GM19463 (cell line): ENCODE results near the gene CEP85L.

ENCODE experiments used
- ATAC-seq: cut with Tn5 transposase; IDR thresholded peaks from one replicate; pipeline ENCODE4 v1.9.1; 2021; ENCODE audit warnings: mild to moderate bottlenecking, moderate library complexity; ENCODE audit not compliant: unreplicated experiment

CEP85L gene

DNA sequence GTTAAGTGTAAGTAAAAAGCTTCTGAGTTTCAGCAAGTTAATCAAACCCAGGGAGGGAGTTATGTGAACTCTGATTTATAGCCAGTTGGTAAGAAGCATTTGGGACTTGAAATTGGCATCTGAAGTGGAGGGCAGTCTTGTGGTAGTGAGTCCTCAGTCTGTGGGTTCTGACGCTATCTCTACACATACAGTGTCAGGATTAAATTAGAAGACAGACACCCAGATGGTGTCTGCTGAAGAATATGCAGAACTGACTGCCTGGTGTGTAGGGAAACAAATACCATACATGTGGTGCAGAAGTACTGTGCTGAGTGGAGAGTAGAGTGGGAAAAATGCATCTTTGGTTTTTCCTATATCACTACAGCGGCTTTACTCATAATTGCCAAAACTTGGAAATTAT, 146.8 kb downstream of the CEP85L start:
- ATAC-seq: no peak

DNA sequence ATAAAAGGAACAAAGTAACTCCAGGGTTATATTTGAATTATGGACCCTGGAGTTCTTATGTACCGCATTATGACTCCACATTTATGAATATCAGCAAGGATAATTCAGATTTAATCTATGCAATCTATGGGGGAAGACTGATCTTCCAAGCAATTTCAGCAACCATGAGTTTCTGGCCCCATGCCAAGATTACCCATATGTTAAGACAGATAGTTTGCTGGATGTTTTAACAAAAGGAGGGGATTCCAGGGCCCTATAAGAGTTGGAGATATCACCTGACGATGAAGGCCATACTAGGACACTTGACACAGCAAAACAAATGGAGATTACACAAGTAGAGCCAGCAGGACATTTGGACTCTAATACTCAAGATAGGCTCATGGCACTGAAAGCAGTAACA, 149.2 kb downstream of the CEP85L start:
- no peak for ATAC-seq

GRCh38 chr6:118501765-118502164, 149.6 kb downstream of the CEP85L start:
- no peak for ATAC-seq

DNA sequence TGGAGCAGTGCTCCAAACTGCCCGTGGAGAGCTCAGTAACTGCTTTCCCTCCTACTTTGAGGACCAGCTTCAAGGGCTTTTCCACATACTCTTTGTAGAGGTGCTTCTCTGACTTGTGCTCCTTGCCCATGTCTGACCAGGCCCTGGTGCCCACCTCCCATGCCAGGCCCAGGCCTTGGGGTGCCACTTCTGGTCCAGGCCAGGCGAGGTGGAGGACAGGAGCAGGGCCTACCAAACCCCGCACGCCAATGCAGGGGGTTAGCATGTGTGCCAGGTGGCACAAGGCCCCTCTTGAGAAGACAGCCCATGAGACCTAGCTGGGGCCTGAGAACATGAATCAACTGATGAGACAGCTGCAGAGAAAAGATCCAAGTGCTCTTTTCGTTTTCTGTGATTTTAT, 150.3 kb downstream of the CEP85L start:
- no peak for ATAC-seq

- no peak for ATAC-seq
Observed at GRCh38 chr6:118500130-118501015, 151.0 kb downstream of the CEP85L start.

GRCh38 chr6:118495485-118496280, 155.7 kb downstream of the CEP85L start:
- ATAC-seq: no peak

DNA sequence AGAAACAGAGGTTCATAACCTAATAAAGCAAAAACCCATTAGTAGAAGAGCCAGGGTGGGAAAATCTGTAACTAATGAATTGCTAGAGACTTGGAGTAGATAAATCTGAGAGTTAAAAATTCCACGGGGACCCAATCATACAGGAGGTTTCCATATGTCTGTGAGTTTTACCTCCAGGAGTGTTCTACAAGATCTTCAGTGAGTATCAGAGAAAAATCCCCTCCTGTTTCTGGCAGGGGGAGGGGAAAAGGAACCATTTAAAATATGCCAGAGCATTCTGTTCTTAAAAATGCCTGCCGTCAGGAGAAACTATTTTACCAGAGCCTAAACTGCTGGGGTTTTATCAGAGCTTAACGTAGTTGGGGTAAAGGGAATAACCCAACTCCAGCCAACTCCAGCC, 157.3 kb downstream of the CEP85L start:
- ATAC-seq: no peak

- no peak for ATAC-seq
Observed at GRCh38 chr6:118489990-118490389, 161.4 kb downstream of the CEP85L start.

DNA sequence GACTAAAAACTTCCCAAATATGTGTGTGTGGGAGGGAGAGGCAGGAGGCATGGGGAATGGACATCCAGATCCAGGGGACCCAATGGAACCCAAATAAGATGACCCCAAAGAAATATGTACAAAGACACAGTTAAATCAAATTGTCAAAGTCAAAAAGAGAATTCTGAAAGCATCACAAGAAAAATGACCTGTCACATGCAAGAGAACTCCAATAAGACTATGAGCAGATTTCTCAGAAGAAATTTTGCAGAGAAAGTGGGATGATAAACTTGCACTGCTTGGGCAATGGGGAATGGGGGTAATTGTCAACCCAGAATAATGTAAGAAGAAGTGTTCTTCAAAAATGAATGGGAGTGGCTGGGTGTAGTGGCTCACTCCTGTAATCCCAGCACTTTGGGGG, 162.8 kb downstream of the CEP85L start:
- ATAC-seq: no peak

DNA sequence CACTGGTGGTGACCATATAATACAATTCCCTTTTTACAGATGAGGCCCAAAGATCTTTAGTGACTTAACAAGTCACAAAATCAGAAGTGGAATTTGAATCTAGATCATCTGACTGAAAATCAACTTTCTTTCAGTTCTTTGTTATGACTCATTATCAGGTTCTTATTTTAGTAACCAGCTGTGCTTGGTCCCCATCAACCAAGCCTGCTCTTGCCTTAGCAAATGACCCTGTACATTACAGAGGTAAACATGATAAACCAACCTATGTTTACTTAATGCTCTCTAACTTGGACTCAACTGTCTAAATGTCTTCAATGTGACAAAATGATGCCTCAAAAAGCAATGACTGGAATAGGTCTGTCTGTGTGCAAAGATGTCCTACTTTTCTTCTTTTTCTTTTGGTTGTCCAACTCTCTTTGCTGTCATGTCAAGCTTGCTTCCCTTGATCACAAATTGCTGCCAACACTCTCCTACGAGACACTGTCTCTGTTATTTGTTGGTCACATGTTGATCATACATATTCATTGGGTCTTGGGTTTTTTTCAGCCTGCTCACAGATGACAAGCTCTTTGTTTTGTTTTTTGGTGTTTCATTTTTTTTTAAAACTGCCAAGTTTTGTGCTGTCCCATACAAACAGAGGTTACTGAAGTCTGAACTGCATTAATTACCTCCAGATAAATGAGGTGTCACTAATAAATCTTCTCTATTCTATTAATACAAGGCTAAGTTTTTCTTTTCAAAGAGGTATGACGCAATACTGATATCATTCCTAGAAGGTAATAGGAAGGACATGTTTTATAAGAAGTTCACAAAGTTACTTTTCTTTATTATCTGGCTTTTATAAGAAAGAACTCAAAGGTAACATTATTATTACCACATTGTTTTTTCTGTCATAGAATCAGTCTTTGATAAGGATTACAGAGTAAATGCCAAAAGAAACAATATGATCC, 165.5 kb downstream of the CEP85L start:
- ATAC-seq: peak; percentile 95

- ATAC-seq: no peak
Observed at GRCh38 chr6:118476551-118476950, 174.8 kb downstream of the CEP85L start.

GRCh38 chr6:118473266-118473665, 178.1 kb downstream of the CEP85L start:
- ATAC-seq: no peak

- ATAC-seq: no peak
Observed at GRCh38 chr6:118469468-118469867, 181.9 kb downstream of the CEP85L start.

DNA sequence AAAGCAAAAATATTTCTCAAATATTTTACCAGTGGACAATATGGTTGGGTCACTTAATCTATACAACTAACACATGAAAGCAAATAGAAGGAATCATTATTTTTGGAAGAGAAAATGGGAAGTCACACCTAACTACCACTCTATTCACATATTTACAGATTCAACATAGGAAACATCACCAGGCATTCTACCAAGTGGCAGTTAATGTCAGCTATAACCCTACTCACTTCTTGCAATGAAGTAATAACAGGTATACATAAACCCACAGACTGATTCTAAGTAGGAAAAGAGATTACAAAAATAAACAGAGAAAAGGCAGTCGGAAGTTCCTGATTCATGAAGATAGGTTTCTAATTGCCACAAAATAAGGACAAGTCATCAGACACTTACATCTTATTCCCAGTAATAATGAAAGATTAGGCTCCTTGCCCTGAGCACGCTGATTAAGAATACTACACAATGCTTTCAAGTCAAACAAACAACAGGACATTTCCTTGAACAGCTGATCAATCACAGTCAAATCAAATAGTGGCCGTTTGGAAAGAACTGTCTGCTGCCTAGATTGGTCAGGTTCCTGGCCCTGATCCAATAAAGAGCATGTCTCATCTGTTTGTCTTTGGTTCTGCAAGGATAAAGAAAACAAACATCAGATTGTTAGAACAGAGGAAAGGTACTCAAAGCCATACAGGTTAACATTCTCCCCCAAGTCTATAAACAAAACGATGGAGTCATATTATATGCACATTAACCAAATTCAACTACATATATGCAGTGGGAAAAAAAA, 182.5 kb downstream of the CEP85L start:
- ATAC-seq: no peak

- peak; percentile 86 for ATAC-seq
Observed at GRCh38 chr6:118467181-118467580, 184.2 kb downstream of the CEP85L start.

GRCh38 chr6:118464620-118465019, 186.8 kb downstream of the CEP85L start:
- ATAC-seq: no peak

- no peak for ATAC-seq
Observed at GRCh38 chr6:118460958-118461470, 190.4 kb downstream of the CEP85L start.

DNA sequence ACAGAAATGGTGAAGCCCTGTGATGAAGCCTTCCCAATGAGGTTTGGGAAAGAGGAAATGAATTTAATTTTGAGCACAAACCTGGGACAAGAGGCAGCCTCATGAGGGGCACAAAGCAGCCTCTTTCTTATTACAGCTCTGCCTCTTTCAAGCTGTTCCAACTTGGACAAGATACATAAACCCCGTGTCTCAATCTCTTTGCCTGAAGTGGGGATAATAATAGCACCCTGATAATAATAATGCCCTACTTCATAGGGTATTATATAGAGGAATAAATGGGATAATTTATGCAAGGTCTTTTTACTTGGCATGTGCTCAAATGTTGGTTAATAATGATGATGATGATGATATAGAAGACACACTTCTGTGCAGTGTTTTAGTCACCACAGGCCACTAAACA, 194.4 kb downstream of the CEP85L start:
- ATAC-seq: no peak

GRCh38 chr6:118451839-118452238, 199.6 kb downstream of the CEP85L start:
- no peak for ATAC-seq

DNA sequence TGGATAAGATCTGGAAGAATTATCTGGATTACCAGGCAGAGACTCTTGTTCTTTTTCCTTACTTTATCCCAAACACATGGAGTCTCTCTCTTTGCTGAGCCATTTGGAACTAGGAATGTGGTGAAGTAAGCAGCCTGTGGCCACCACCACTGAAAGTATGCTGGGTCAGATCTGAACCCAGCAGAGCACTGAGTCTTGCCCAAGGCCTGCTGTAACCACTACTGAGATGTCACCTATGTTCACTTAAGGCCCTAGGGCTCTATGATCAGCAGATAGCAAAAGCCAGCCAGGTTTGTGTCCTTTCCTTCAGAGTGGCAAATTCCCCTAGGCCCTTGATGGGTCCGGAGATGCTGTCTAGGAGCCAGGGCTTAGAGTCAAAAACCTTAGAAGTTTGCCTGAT, 206.6 kb downstream of the CEP85L start:
- no peak for ATAC-seq
